B cell (primary cell): ENCODE results near the gene MBTPS1. TPM values are rescaled to one million over a fixed set of nuclear protein-coding genes. Genes with fewer than 3 reads are reported as not detected.

Source experiments
- ATAC-seq: fragments of 200-7000 bp; cut with Tn5 transposase; one replicate; pipeline ENCODE4 v1.10.0; 2021; ENCODE audit warnings: low read depth, mild to moderate bottlenecking, moderate number of reproducible peaks, moderate library complexity
- CTCF ChIA-PET: fragments of 350-600 bp; sonication (Branson Sonifier 250); formaldehyde crosslinking; loops from one replicate; lab custom pipeline; 2021; ENCODE audit warnings: antibody characterized with exemption, inconsistent platforms; lab: Charles Lee
- POLR2A ChIA-PET: fragments of 350-600 bp; sonication (Branson Sonifier 250); formaldehyde crosslinking; loops from one replicate; lab custom pipeline; 2021; ENCODE audit warnings: antibody characterized with exemption; lab: Charles Lee
- DNase-seq: peaks from one replicate; pipeline ENCODE4 v3.0.0; 2013
- H2AFZ ChIP-seq: 2 replicates; pipeline ENCODE4 v1.6.1; 2012; ENCODE audit warnings: mild to moderate bottlenecking, low read depth, low read length; ENCODE audit not compliant: insufficient read depth, poor library complexity, severe bottlenecking
- H3K27ac ChIP-seq, 2 donors: 1 replicate in 1 of 2; 2 replicates in 1 of 2; pipeline ENCODE4 v1.5.1; 2012 to 2013; ENCODE audit warnings: low read length in 2 of 2, mild to moderate bottlenecking in 2 of 2, moderate library complexity in 1 of 2
- H3K27me3 ChIP-seq, 4 experiments: fragments of 200-600 bp in 1 of 4; sonication (generic) in 1 of 4; replicated peaks in 1 of 4; 1 replicate in 2 of 4; 2 replicates in 2 of 4; pipeline versions ENCODE4 v1.6.1 to v1.7.0; 2013 to 2016; ENCODE audit warnings: low read length in 3 of 4, mild to moderate bottlenecking in 2 of 4, mixed read lengths in 1 of 4, moderate library complexity in 1 of 4; ENCODE audit not compliant: insufficient read depth in 4 of 4, control insufficient read depth in 3 of 4; ENCODE audit errors: control extremely low read depth in 1 of 4
- H3K36me3 ChIP-seq, 2 experiments: replicated peaks in 1 of 2; 1 replicate in 1 of 2; 2 replicates in 1 of 2; pipeline versions ENCODE4 v1.6.1 to v1.7.1; 2013; ENCODE audit warnings: low read length in 1 of 2; ENCODE audit not compliant: insufficient read depth in 2 of 2, control insufficient read depth in 1 of 2; ENCODE audit errors: control extremely low read depth in 1 of 2, extremely low read depth in 1 of 2
- H3K4me1 ChIP-seq, 2 donors: fragments of 200-600 bp in 1 of 2; sonication (generic) in 1 of 2; 1 replicate in 1 of 2; 2 replicates in 1 of 2; pipeline versions ENCODE4 v1.5.1 to v1.6.1; 2013 to 2017; ENCODE audit warnings: low read length in 2 of 2; ENCODE audit not compliant: control insufficient read depth in 2 of 2, insufficient read depth in 2 of 2
- H3K4me2 ChIP-seq: replicated peaks from 2 replicates; pipeline ENCODE3; 2012; ENCODE audit warnings: mild to moderate bottlenecking, low read depth, low read length; ENCODE audit not compliant: poor library complexity, severe bottlenecking
- H3K4me3 ChIP-seq, 5 experiments: fragments of 200-600 bp in 1 of 5; sonication (generic) in 1 of 5; 1 replicate in 3 of 5; 2 replicates in 2 of 5; pipeline versions ENCODE4 v1.5.1 to v1.7.0; 2011 to 2016; ENCODE audit warnings: low read length in 4 of 5, mild to moderate bottlenecking in 4 of 5, low read depth in 2 of 5, control low read depth in 1 of 5, moderate library complexity in 1 of 5; ENCODE audit not compliant: insufficient read depth in 1 of 5; ENCODE audit errors: control extremely low read depth in 1 of 5, extremely low read depth in 1 of 5
- H3K79me2 ChIP-seq: fragments of 200-600 bp; sonication (generic); one replicate; pipeline ENCODE4 v1.6.0; 2016; ENCODE audit warnings: low read length; ENCODE audit not compliant: control insufficient read depth, insufficient read depth
- H3K9ac ChIP-seq: fragments of 200-600 bp; sonication (generic); 2 replicates; pipeline ENCODE4 v1.6.1; 2017; ENCODE audit warnings: mild to moderate bottlenecking, low read length, moderate library complexity
- H3K9me3 ChIP-seq, 3 donors: one replicate each; pipeline versions ENCODE4 v1.6.1 to v1.7.1; 2013; ENCODE audit warnings: low read length in 2 of 3; ENCODE audit not compliant: control insufficient read depth in 2 of 3, insufficient read depth in 1 of 3; ENCODE audit errors: control extremely low read depth in 1 of 3
- H4K20me1 ChIP-seq: 2 replicates; pipeline ENCODE4 v1.6.0; 2012; ENCODE audit warnings: mild to moderate bottlenecking, low read length; ENCODE audit not compliant: insufficient read depth, control insufficient read depth, poor library complexity, severe bottlenecking
- H3K27ac Mint-ChIP-seq: one replicate; pipeline ENCODE4 v1.8.0; 2021; ENCODE audit warnings: mixed read lengths
- H3K27me3 Mint-ChIP-seq: one replicate; pipeline ENCODE4 v1.8.0; 2021; ENCODE audit warnings: mixed read lengths
- H3K4me1 Mint-ChIP-seq: one replicate; pipeline ENCODE4 v1.8.0; 2021; ENCODE audit warnings: mixed read lengths
- H3K4me3 Mint-ChIP-seq: one replicate; pipeline ENCODE4 v1.8.0; 2021; ENCODE audit warnings: mixed read lengths
- H3K9me3 Mint-ChIP-seq: one replicate; pipeline ENCODE4 v1.8.0; 2022; ENCODE audit warnings: mixed read lengths; ENCODE audit not compliant: insufficient read depth
- EZH2 ChIP-seq: IDR thresholded peaks from 2 replicates; pipeline ENCODE4 v1.6.1; 2012; ENCODE audit warnings: borderline replicate concordance, low read depth, mild to moderate bottlenecking, moderate library complexity, low read length; ENCODE audit not compliant: insufficient read depth, poor library complexity, severe bottlenecking
- WGBS: methylation state at CpG from one replicate; pipeline ENCODE4 v1.1.5; 2013; ENCODE audit warnings: missing lambda C conversion rate; ENCODE audit not compliant: insufficient coverage; 5-methylcytosine and 5-hydroxymethylcytosine counted together
- intact Hi-C: fragments of 100-400 bp; cut with micrococcal nuclease; formaldehyde crosslinking; loops from one replicate; pipeline ENCODE4 v1.10.0; 2022
- polyA plus RNA-seq: library from polyadenylated mRNA; depleted of rRNA; stranded (reverse); fragments of >200 nt; gene quantifications from 2 replicates; pipeline ENCODE4 v1.2.3, GENCODE V29; 2012
- total RNA-seq, 2 donors: library from RNA; stranded (reverse); fragments of 120-200 nt in 1 of 2; gene quantifications; 1 replicate in 1 of 2; 2 replicates in 1 of 2; pipeline versions ENCODE4 v1.2.3 to v1.2.4, GENCODE V29; 2013 to 2022
- TF ChIP-seq, protein P1 (sequence below): fragments of 200-600 bp; IDR thresholded peaks from one replicate; pipeline ENCODE4 v1.8.0; 2022; ENCODE audit warnings: antibody characterized with exemption, mild to moderate bottlenecking

MBTPS1 gene
- total and polyA plus RNA-seq, 2 donors (not counting 1 experiment from before 2014, with no cell fraction given) = 85.9 to 120 TPM

DNA sequence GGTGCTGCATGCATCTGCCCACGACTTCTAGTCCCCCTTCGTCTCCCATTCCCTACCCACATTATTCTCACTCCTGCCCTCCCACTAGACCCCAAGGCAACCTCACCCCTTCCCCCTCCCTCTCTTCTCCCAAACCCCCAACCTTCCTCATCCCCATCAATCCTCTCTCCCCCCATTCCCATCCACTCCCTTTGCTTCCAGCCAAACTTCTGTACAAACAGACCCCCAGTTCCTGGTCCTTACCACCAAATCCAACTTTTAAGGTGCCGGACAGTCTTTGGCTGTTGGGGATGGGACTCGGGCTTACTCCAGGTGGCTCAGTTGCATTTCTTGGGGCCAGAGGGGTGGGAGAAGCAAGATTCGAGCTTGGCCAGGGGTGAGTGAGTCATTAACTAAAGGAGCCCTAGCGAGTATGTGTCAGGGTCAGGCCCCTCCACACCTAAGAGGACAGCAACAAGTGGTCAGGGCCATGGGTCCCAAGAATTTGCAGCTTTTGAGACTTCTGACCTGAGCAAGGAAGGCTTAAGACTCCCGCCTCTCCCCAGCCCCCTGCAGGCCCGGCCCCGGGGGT is 74.3 kb downstream of the MBTPS1 start, which contains the start of gene SLC38A8:
Gene SLC38A8, minus strand, starts transcription at position 488 of the 571 bp plus-strand sequence. CDS start 638 bp downstream, outside the sequence.
- H3K4me3 ChIP-seq = no peak within 1 kb of the TSS
- no peaks in the 10 kb centered on the region for H3K79me2 ChIP-seq
- CTCF ChIA-PET = no interaction called here
- peaks cover 0 to 23% (median 3%) of the 10 kb centered on the region in 4 experiments for H3K27me3 ChIP-seq
- no peak for ATAC-seq
- no peak within 1 kb of the TSS for H3K4me3 Mint-ChIP-seq
- H2AFZ ChIP-seq = no peak within 1 kb of the TSS
- no peak within 1 kb of the TSS for H3K9ac ChIP-seq
- no peaks in the 10 kb centered on the region for H3K9me3 Mint-ChIP-seq
- WGBS = 61% methylated on average over 7 of the region's 9 CpGs
- TF ChIP-seq, protein P1, sequence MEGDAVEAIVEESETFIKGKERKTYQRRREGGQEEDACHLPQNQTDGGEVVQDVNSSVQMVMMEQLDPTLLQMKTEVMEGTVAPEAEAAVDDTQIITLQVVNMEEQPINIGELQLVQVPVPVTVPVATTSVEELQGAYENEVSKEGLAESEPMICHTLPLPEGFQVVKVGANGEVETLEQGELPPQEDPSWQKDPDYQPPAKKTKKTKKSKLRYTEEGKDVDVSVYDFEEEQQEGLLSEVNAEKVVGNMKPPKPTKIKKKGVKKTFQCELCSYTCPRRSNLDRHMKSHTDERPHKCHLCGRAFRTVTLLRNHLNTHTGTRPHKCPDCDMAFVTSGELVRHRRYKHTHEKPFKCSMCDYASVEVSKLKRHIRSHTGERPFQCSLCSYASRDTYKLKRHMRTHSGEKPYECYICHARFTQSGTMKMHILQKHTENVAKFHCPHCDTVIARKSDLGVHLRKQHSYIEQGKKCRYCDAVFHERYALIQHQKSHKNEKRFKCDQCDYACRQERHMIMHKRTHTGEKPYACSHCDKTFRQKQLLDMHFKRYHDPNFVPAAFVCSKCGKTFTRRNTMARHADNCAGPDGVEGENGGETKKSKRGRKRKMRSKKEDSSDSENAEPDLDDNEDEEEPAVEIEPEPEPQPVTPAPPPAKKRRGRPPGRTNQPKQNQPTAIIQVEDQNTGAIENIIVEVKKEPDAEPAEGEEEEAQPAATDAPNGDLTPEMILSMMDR = no peak
- TF ChIP-seq EZH2 = no peak
- no peak within 1 kb of the TSS for H3K27ac Mint-ChIP-seq
- no peak for DNase-seq
- H3K4me2 ChIP-seq = no peak within 1 kb of the TSS
- H3K9me3 ChIP-seq = peaks cover 0 to 2% (median 0%) of the 10 kb centered on the region in 3 donors
- POLR2A ChIA-PET = interaction anchor here (0.7 kb wide), 1 partner anchor 67 kb away, joined by 5 read pairs; no protein-coding TSS in a partner anchor
- H3K4me1 ChIP-seq = no peaks in the 10 kb centered on the region
- H4K20me1 ChIP-seq = no peaks in the 10 kb centered on the region
- no peak within 1 kb of the TSS for H3K27ac ChIP-seq
- peaks cover 37% of the 10 kb centered on the region for H3K27me3 Mint-ChIP-seq
- H3K36me3 ChIP-seq = no peaks in the 10 kb centered on the region
- intact Hi-C loops = no loop called here
- H3K4me1 Mint-ChIP-seq = no peaks in the 10 kb centered on the region

DNA sequence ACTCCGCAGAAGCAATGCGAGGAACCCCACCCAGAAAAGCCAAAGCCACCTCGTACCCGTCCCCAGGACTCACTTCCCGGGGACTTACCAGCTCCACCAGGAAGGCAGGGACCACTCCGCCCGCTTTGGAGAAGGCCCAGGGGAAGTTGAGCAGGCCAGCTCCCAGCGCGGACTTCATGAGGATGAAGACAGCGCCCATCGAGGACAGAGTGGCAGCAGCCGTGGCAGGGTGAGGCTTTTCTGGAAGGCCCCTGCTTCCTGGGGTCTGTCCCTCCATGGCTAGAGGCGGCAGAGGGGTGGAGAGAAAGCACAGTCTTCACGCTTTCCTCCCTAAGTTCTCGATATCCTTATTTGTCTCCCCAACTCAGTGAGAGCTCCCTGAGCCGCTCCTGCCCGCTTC is 74.9 kb downstream of the MBTPS1 start:
- Mint-ChIP-seq H3K9me3 (no peaks in the 10 kb centered on the region), H3K4me3 (no peak overlapping the region), H3K4me1 (no peaks in the 10 kb centered on the region), H3K27ac (no peak overlapping the region), H3K27me3 (peaks cover 37% of the 10 kb centered on the region)
- Histone ChIP-seq H3K4me1 (no peaks in the 10 kb centered on the region), H3K4me2 (no peak overlapping the region), H3K4me3 (no peak overlapping the region), H4K20me1 (no peaks in the 10 kb centered on the region), H2AFZ (no peak overlapping the region), H3K27me3 (peaks cover 0 to 23% (median 3%) of the 10 kb centered on the region in 4 experiments), H3K36me3 (no peaks in the 10 kb centered on the region), H3K9me3 (peaks cover 0 to 5% (median 0%) of the 10 kb centered on the region in 3 donors), H3K9ac (no peak overlapping the region), H3K79me2 (no peaks in the 10 kb centered on the region), H3K27ac (no peak overlapping the region)
- no peak for ATAC-seq
- no peak for TF ChIP-seq EZH2
- TF ChIP-seq, protein P1 = no peak
- POLR2A ChIA-PET = interaction anchor here (0.7 kb wide), 1 partner anchor 68 kb away, joined by 5 read pairs; no protein-coding TSS in a partner anchor
- CTCF ChIA-PET = no interaction called here
- WGBS = 84% methylated on average over 17 of the region's 17 CpGs
- intact Hi-C loops = no loop called here
- DNase-seq = no peak
